CD4-positive, alpha-beta T cell treated with Interleukin-10 for 1 hour (primary cell): Measurements from ENCODE around the gene SARDH.

ENCODE experiments used
- DNase-seq: peaks from one replicate; pipeline ENCODE4 v3.0.0-alpha.2; 2020

The SARDH gene

DNA sequence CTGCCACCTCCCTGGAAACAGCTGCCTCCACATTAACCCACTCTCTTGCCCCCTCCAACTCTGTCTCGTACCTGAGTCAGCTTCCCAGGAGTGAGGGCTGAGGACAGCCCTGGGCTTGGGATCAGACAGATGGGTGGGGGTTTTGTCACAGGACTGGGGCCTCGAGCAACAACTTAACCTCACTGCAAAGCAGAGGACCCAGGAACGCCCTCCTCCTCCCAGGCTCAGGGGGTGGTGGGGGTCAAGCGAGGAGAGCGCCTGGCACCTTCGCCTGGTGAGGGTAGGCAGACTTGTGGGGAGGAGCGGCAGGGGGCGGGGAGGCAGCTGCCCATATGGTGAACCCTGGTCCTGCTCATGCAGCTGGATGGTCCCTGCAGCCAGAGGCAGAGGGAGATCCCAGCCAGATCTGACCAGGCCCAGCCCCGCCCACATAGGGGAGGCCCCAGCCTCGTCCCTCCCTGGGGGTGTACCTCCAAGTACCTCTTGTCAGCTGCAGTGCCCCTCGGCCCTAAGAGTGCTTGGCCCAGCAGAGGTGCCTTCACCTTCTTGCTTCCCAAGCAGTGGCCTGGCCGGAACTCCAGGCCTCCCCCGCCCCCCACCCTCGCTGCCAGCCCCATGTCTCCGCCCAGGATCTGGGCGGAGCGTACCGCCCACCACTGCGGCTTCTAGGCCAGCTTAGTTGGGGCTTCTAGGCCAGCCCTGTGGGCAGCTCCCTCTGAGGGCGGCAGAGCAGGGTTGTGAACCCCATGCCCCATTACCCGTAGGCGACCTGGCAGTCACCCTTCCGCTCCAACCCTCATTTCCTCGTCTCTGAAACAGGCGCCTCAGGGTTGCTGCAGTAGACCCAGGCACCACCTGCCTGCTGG lies at the start of gene SARDH:
Gene SARDH (minus strand): TSS at position 579 of the 866 bp plus-strand sequence. CDS start 4,179 bp downstream, outside the sequence.
- DNase-seq: peak; percentile 36

- no peak for DNase-seq
Measured at GRCh38 chr9:133787754-133788025, 49.5 kb upstream of the SARDH start.

DNA sequence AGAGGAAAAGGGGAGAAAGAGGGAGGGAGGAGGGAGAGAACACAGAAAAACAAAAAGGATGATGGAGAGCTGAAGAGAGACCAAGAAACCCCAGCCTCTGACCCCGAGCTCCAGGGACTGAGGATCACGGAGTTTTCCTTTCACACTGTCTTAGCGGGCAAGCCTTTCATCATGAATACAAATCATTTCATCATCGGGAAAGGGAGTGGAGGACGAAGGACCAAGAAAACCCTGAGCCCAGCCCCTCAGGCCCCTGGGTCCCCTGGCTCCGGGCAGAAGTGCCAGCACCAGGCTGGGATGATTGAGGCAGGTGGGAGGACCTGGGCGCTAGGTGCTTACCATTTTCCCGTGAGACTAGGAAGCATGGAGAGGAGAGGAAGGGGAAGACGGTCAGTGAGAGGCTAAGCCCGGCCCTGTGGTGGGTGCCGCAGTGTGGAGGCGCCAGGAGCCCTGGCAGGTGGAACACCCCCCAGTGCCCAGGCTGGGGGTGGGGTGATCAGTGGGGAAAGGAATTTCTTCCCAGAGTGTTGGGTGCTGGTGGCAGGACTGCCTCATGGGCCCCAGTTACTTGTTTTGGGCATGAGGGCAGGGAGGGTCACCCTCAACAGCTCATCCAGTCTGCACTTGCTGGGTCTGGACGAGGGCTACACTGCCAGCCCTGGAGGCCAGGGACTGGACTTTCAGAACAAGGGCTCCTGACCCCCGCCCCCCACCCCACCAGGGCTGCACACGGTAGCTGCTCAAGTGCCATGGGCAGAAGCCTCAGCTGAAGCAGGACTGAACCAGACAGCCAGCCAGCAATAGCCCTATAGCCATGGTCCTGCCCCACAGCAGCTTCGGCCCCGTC lies 49.0 kb upstream of the SARDH start:
- no peak for DNase-seq

GRCh38 chr9:133786371-133786753 lies 48.2 kb upstream of the SARDH start:
- DNase-seq: no peak

- no peak for DNase-seq
Measured at GRCh38 chr9:133785753-133786370, 47.7 kb upstream of the SARDH start.

- DNase-seq: no peak
Measured at GRCh38 chr9:133784731-133785561, 46.8 kb upstream of the SARDH start.

GRCh38 chr9:133783331-133783731 lies 45.2 kb upstream of the SARDH start:
- no peak for DNase-seq

DNA sequence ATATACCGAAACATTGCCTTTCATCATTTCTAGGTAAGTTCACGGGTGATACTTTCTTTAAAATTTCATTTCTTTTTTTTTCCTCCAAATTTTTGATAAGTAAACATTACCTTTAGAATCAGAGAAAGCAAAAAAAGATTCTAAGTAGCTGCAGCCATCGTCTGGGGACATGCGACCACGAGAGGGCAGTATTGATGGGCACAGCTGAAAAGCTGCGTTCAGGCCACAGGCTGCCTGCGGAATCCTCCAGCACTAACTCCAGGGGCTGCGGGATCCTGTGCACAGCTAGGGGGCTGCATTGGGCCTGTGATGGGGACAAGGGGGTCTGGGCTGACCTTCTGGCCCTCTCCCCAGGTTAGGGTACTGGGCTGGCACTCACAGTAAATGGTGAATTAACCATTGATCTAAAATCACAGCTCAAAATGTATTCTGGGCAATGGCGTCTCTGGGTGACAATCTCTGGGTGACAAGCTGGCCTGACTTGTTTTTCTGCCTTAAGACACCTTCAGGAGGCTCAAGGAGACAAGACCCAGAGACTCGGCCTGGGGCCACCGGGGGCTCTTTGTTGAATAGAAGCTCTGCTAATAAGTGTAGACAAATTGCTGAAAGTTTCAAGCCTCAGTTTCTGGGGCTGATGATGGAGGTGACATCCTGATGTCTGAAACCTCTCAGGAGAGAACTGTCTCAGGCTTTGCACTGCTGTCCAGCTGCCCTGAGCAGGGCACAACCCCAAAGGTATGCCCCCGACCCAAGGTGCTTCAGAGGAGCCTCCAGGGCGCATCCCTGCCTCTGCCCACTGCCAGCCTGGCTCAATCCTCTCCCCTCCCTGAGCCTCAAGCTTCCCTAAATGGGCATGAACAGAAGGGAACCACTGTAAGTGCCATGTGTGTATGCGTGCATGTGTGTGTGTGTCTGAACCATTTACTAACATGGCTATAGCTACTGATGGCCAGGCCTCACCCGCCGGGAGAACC lies 44.3 kb upstream of the SARDH start:
- peak; percentile 61 for DNase-seq

DNA sequence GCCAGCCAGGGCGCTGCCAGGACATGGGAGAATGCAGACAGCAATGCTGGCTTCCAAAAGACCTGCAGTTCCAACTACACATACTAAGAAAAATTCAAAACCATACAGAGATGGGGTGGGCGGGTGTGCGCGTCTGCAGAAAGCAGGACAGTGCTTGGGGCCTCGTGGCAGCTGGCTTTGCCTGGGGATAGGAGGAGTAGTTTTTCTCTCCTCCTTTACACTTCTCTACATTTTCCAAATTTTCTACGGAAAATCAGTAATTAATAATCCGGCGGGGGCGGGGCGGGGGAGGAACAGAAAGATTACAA lies 43.6 kb upstream of the SARDH start:
- DNase-seq: no peak

GRCh38 chr9:133780962-133781827 lies 43.0 kb upstream of the SARDH start:
- DNase-seq: no peak

GRCh38 chr9:133780404-133780945 lies 42.3 kb upstream of the SARDH start:
- DNase-seq: no peak

- no peak for DNase-seq
Measured at GRCh38 chr9:133779516-133780403, 41.6 kb upstream of the SARDH start.

DNA sequence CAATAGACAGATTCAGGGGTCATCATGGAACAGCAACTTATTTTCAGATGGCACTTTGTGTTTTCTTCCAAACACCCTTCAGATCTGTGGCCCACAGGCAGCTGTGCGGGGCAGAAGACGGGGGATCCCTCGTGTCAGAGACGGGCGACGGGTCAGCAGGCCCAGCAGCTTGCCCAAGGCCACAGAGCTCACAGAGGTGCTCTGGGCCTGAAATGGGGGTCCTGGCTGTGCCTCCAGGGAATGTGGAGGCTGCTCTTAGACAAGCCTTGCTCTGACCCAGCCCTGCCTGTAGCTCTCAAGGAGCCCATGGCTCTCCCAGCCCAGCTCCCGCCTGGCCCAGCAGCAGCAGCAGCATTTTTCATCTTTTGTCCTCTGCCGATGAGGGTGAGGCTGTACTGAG lies 40.9 kb upstream of the SARDH start:
- no peak for DNase-seq

DNA sequence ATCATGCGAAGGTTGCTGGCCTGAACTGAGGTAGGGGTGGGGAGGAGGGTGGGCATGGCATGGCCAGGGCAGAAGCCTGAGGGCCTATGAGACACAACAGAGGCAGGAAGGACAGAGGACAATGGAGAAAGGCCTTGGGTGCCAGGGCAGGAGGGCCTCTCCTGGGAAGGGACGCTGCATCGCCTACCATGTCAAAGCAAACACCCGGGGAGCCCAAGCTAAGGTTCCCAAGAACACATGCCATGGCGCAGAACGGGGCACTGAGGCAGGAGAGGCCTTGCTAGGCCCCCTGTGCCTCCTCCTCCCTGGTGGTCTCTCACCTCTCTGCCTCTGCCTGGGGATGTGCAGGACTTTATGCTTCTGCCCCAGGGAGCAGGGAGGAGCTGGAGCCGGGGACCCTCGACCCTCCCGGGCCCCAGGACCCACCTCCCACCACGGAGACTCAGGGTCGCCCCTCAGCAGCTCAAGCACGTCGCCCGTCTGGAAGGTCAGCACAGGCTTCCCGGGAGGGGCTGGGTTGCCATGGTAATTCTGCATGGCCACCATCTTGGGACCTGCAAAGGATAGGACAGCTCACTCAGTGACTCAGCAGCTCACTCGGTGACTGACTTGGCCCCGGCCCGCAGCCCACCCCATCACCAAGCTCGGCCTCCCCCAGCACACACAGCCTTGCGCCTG lies 40.3 kb upstream of the SARDH start:
- no peak for DNase-seq

DNA sequence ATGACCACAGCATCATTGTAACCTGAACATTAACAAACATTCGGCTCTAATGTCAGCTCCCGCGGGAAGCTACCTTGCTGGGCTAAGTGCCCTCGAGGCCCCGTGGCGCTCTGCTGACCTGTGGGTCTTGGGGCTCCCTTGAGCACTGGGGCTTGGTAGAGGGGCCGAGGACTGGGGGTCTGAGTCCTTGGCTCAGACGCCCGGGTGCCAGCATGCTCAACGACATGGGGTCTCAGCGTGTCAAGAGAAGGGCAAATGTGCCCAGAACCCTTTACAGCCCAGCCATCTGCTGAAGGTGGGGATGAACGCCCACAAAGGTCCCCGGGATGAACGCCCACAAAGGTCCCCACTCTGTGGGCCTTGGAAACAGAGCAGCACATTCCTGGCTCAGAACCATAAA lies 39.7 kb upstream of the SARDH start:
- no peak for DNase-seq

DNA sequence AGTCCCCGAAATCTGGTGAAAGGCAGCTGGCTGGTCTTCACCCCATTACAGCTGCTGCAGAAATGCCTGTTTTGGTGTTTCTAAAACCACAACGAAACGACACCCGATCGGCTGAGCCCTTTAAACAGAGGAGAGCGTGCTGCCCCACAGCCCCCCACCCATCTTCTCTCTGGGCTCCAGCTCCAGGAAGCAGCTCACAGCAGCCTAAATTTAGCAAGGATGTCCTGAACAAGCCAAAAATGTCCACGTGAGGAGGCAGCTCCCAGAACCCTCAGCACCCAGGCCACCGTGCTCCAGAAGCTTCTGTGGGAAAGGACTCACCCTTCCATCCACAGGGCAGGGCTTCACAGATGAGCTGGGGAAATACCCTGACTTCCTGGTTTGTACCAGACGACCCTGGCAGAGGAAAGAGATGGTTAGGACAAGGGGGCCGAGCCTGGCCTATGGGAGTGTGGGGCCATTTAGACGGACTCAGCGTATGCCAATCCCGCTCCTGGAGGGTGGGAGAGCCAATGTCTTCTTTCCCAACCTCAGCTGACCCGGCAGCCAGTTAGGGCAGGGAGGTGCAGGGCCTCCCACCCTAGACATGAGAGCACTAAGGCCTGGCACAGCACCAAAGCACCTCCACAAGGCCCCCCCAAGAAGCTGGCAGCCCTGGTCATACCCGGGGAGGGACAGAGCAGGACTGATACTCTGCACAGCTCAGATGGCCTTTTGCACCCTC lies 39.1 kb upstream of the SARDH start:
- no peak for DNase-seq

- DNase-seq: no peak
Measured at GRCh38 chr9:133775951-133776905, 38.1 kb upstream of the SARDH start.
